ENCODE measurements around the gene PREX1. TPM values are rescaled to one million over a fixed set of nuclear protein-coding genes. Genes with fewer than 3 reads are reported as not detected.

The PREX1 gene
- total RNA-seq, 1 donor from 2014 or later: 20.4 TPM

- Histone ChIP-seq H3K36me3 (ENCODE audit: control insufficient read depth in 3 of 3, insufficient read depth in 3 of 3, low read length in 3 of 3) (peaks cover 9 to 25% (median 18%) of the 10 kb centered on the region in 3 donors), H3K27ac (ENCODE audit: low read depth, low read length) (no peak overlapping the region), H3K4me1 (ENCODE audit: control insufficient read depth in 3 of 3, insufficient read depth in 3 of 3, low read length in 3 of 3) (no peaks in the 10 kb centered on the region), H3K4me3 (ENCODE audit: low read length in 3 of 3) (no peak overlapping the region), H3K9me3 (ENCODE audit: control insufficient read depth in 3 of 3, low read length in 3 of 3) (no peaks in the 10 kb centered on the region), H3K27me3 (ENCODE audit: control insufficient read depth in 3 of 3, insufficient read depth in 3 of 3, low read length in 3 of 3) (no peaks in the 10 kb centered on the region), H3K9ac (ENCODE audit: low read depth in 1 of 3, low read length in 3 of 3) (no peak overlapping the region)
Measured at GRCh38 chr20:48635791-48636267, 192.0 kb downstream of the PREX1 start.

- Histone ChIP-seq H3K4me3 (ENCODE audit: low read length in 3 of 3) (no peak overlapping the region), H3K36me3 (ENCODE audit: control insufficient read depth in 3 of 3, insufficient read depth in 3 of 3, low read length in 3 of 3) (peaks cover 9 to 23% (median 18%) of the 10 kb centered on the region in 3 donors), H3K4me1 (ENCODE audit: control insufficient read depth in 3 of 3, insufficient read depth in 3 of 3, low read length in 3 of 3) (no peaks in the 10 kb centered on the region), H3K27ac (ENCODE audit: low read depth, low read length) (no peak overlapping the region), H3K9me3 (ENCODE audit: control insufficient read depth in 3 of 3, low read length in 3 of 3) (no peaks in the 10 kb centered on the region), H3K9ac (ENCODE audit: low read depth in 1 of 3, low read length in 3 of 3) (no peak overlapping the region), H3K27me3 (ENCODE audit: control insufficient read depth in 3 of 3, insufficient read depth in 3 of 3, low read length in 3 of 3) (no peaks in the 10 kb centered on the region)
Measured at GRCh38 chr20:48635361-48635760, 192.4 kb downstream of the PREX1 start.

GRCh38 chr20:48634641-48635040 is 193.2 kb downstream of the PREX1 start:
- no peak overlapping the region for H3K4me3 ChIP-seq (ENCODE audit: low read length in 3 of 3)
- H3K27me3 ChIP-seq (ENCODE audit: control insufficient read depth in 3 of 3, insufficient read depth in 3 of 3, low read length in 3 of 3): no peaks in the 10 kb centered on the region
- H3K9ac ChIP-seq (ENCODE audit: low read depth in 1 of 3, low read length in 3 of 3): no peak overlapping the region
- H3K36me3 ChIP-seq (ENCODE audit: control insufficient read depth in 3 of 3, insufficient read depth in 3 of 3, low read length in 3 of 3): peaks cover 5 to 18% (median 13%) of the 10 kb centered on the region in 3 donors
- H3K9me3 ChIP-seq (ENCODE audit: control insufficient read depth in 3 of 3, low read length in 3 of 3): no peaks in the 10 kb centered on the region
- no peaks in the 10 kb centered on the region for H3K4me1 ChIP-seq (ENCODE audit: control insufficient read depth in 3 of 3, insufficient read depth in 3 of 3, low read length in 3 of 3)
- no peak overlapping the region for H3K27ac ChIP-seq (ENCODE audit: low read depth, low read length)

GRCh38 chr20:48633620-48634257 is 194.1 kb downstream of the PREX1 start:
- no peak overlapping the region for H3K4me3 ChIP-seq (ENCODE audit: low read length in 3 of 3)
- H3K27me3 ChIP-seq (ENCODE audit: control insufficient read depth in 3 of 3, insufficient read depth in 3 of 3, low read length in 3 of 3): no peaks in the 10 kb centered on the region
- no peak overlapping the region for H3K9ac ChIP-seq (ENCODE audit: low read depth in 1 of 3, low read length in 3 of 3)
- no peaks in the 10 kb centered on the region for H3K4me1 ChIP-seq (ENCODE audit: control insufficient read depth in 3 of 3, insufficient read depth in 3 of 3, low read length in 3 of 3)
- no peaks in the 10 kb centered on the region for H3K9me3 ChIP-seq (ENCODE audit: control insufficient read depth in 3 of 3, low read length in 3 of 3)
- no peak overlapping the region for H3K27ac ChIP-seq (ENCODE audit: low read depth, low read length)
- H3K36me3 ChIP-seq (ENCODE audit: control insufficient read depth in 3 of 3, insufficient read depth in 3 of 3, low read length in 3 of 3): peaks cover 4 to 17% (median 8%) of the 10 kb centered on the region in 3 donors

DNA sequence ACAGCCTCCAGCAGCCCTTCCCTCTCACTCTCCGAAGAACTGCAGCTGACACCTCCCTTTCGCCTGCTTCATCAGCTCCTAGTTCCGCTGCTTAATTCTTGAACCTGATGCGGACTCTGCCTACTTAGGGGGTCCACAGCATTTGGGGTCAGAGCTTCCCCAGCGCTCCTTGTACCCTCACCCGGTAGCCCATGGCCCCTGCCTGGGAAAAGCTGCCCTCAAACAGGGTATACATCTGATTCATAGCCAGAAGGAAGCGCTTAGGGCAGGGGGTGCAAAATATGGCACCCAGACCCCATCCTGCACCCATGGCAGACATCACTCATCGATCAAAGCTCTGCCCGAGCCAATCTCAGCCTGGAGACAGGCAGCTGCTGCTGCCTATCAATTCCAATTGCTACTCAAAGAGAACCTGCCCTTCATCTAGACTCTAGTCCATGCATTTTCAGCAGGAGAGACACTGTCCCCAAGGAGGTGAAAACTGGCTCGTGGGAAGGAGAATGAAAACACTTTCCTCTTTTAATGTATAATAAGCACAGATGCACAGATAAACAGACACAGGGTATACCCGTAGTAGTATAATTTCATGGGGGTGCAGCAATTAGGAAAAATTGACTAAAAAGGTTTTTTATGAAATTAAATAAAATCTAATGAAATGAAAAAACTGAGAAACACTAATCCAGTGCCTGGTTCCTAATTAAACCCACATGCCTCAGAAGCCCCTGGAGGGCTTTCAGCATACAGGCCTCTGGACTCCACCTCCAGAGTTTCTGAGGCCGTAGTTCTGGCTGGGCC is 194.8 kb downstream of the PREX1 start:
- Histone ChIP-seq H3K4me3 (ENCODE audit: low read length in 3 of 3) (no peak overlapping the region), H3K4me1 (ENCODE audit: control insufficient read depth in 3 of 3, insufficient read depth in 3 of 3, low read length in 3 of 3) (no peaks in the 10 kb centered on the region), H3K27me3 (ENCODE audit: control insufficient read depth in 3 of 3, insufficient read depth in 3 of 3, low read length in 3 of 3) (no peaks in the 10 kb centered on the region), H3K9ac (ENCODE audit: low read depth in 1 of 3, low read length in 3 of 3) (no peak overlapping the region), H3K36me3 (ENCODE audit: control insufficient read depth in 3 of 3, insufficient read depth in 3 of 3, low read length in 3 of 3) (peaks cover 4 to 16% (median 7%) of the 10 kb centered on the region in 3 donors), H3K27ac (ENCODE audit: low read depth, low read length) (no peak overlapping the region), H3K9me3 (ENCODE audit: control insufficient read depth in 3 of 3, low read length in 3 of 3) (no peaks in the 10 kb centered on the region)

GRCh38 chr20:48632017-48632824 is 195.6 kb downstream of the PREX1 start:
- no peaks in the 10 kb centered on the region for H3K27me3 ChIP-seq (ENCODE audit: control insufficient read depth in 3 of 3, insufficient read depth in 3 of 3, low read length in 3 of 3)
- no peak overlapping the region for H3K27ac ChIP-seq (ENCODE audit: low read depth, low read length)
- H3K36me3 ChIP-seq (ENCODE audit: control insufficient read depth in 3 of 3, insufficient read depth in 3 of 3, low read length in 3 of 3): peaks cover 4 to 19% (median 7%) of the 10 kb centered on the region in 3 donors
- H3K9me3 ChIP-seq (ENCODE audit: control insufficient read depth in 3 of 3, low read length in 3 of 3): no peaks in the 10 kb centered on the region
- H3K9ac ChIP-seq (ENCODE audit: low read depth in 1 of 3, low read length in 3 of 3): no peak overlapping the region
- no peaks in the 10 kb centered on the region for H3K4me1 ChIP-seq (ENCODE audit: control insufficient read depth in 3 of 3, insufficient read depth in 3 of 3, low read length in 3 of 3)
- no peak overlapping the region for H3K4me3 ChIP-seq (ENCODE audit: low read length in 3 of 3)

DNA sequence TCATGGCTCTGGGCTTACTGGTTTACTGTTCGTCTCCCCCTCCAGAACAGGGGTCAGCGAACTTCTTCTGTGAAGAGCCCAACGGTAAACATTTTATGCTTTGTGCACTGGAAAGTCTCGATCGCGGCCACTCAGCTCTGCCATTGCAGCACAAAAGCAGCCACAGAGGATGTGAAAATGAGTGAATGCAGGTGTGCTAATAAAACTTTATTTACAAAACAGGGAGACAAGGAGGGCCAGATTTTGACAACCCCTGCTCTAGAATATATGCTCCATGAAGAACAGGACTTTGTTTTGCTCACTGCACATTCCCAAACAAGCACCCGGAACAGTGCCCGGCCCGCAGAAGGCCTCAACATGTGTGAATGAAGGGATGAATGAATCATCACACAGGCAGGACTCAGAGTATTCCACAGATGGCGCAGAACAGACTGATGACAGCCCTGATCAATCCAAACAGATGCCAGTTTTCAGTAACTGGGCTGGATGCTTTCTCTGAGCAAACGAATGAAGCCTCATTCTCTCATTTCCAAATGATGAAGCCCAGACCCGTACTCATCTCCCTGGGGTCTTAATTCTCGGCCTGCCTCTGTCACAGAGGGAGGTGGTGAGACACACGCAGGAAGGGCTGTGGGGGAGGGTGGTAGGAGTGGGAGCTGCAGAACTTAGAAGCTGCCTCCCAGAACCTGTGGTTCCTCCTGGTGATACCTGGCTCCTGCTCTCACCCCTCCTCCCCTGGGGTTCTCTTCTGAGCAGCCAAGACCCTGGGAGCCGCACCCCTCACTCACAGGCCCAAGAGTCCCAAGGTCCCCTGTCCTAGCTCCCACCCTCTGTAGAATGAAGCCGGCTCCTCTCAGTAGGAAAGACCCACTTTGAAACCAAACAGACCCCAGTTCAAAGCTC is 196.4 kb downstream of the PREX1 start:
- Histone ChIP-seq H3K36me3 (ENCODE audit: control insufficient read depth in 3 of 3, insufficient read depth in 3 of 3, low read length in 3 of 3) (peaks cover 4 to 22% (median 7%) of the 10 kb centered on the region in 3 donors), H3K9me3 (ENCODE audit: control insufficient read depth in 3 of 3, low read length in 3 of 3) (no peaks in the 10 kb centered on the region), H3K27ac (ENCODE audit: low read depth, low read length) (no peak overlapping the region), H3K9ac (ENCODE audit: low read depth in 1 of 3, low read length in 3 of 3) (no peak overlapping the region), H3K4me1 (ENCODE audit: control insufficient read depth in 3 of 3, insufficient read depth in 3 of 3, low read length in 3 of 3) (no peaks in the 10 kb centered on the region), H3K4me3 (ENCODE audit: low read length in 3 of 3) (no peak overlapping the region), H3K27me3 (ENCODE audit: control insufficient read depth in 3 of 3, insufficient read depth in 3 of 3, low read length in 3 of 3) (no peaks in the 10 kb centered on the region)

GRCh38 chr20:48630342-48631075 is 197.3 kb downstream of the PREX1 start:
- H3K27me3 ChIP-seq (ENCODE audit: control insufficient read depth in 3 of 3, insufficient read depth in 3 of 3, low read length in 3 of 3): no peaks in the 10 kb centered on the region
- no peak overlapping the region for H3K9ac ChIP-seq (ENCODE audit: low read depth in 1 of 3, low read length in 3 of 3)
- H3K4me3 ChIP-seq (ENCODE audit: low read length in 3 of 3): no peak overlapping the region
- no peak overlapping the region for H3K27ac ChIP-seq (ENCODE audit: low read depth, low read length)
- H3K4me1 ChIP-seq (ENCODE audit: control insufficient read depth in 3 of 3, insufficient read depth in 3 of 3, low read length in 3 of 3): no peaks in the 10 kb centered on the region
- peaks cover 4 to 28% (median 7%) of the 10 kb centered on the region in 3 donors for H3K36me3 ChIP-seq (ENCODE audit: control insufficient read depth in 3 of 3, insufficient read depth in 3 of 3, low read length in 3 of 3)
- no peaks in the 10 kb centered on the region for H3K9me3 ChIP-seq (ENCODE audit: control insufficient read depth in 3 of 3, low read length in 3 of 3)

GRCh38 chr20:48629960-48630315 is 197.9 kb downstream of the PREX1 start:
- no peaks in the 10 kb centered on the region for H3K27me3 ChIP-seq (ENCODE audit: control insufficient read depth in 3 of 3, insufficient read depth in 3 of 3, low read length in 3 of 3)
- H3K4me1 ChIP-seq (ENCODE audit: control insufficient read depth in 3 of 3, insufficient read depth in 3 of 3, low read length in 3 of 3): no peaks in the 10 kb centered on the region
- H3K9me3 ChIP-seq (ENCODE audit: control insufficient read depth in 3 of 3, low read length in 3 of 3): no peaks in the 10 kb centered on the region
- H3K27ac ChIP-seq (ENCODE audit: low read depth, low read length): no peak overlapping the region
- peaks cover 4 to 31% (median 7%) of the 10 kb centered on the region in 3 donors for H3K36me3 ChIP-seq (ENCODE audit: control insufficient read depth in 3 of 3, insufficient read depth in 3 of 3, low read length in 3 of 3)
- H3K4me3 ChIP-seq (ENCODE audit: low read length in 3 of 3): no peak overlapping the region
- H3K9ac ChIP-seq (ENCODE audit: low read depth in 1 of 3, low read length in 3 of 3): no peak overlapping the region

Measured in skeletal muscle tissue (tissue), 4 donors.